Mesenteric fat pad (tissue), 1 donor: Measurements from ENCODE around the gene FGF3. TPM values are rescaled to one million over a fixed set of nuclear protein-coding genes. Genes with fewer than 3 reads are reported as not detected.
"Not testable (repeated sequence)": the region's sequence is repeated elsewhere in the genome, so short reads cannot be mapped to it uniquely, and the experiment has no call there.

Experiments used
- DNase-seq: peaks from one replicate; pipeline ENCODE4 v3.0.0-alpha.2; 2020; ENCODE audit warnings: low spot score
- total RNA-seq: library from RNA; stranded (reverse); fragmentation: NEBNext Ultra II Directional; extraction: Animal tissue kit (Norgen Biotek cat#: 25700); gene quantifications from one replicate; pipeline ENCODE4 v1.2.1, GENCODE V29; 2021
- donor health status: DM: yes; HTN: yes; CAD: no.

FGF3 gene
- total RNA-seq, 1 donor from 2014 or later, result not detected

DNA sequence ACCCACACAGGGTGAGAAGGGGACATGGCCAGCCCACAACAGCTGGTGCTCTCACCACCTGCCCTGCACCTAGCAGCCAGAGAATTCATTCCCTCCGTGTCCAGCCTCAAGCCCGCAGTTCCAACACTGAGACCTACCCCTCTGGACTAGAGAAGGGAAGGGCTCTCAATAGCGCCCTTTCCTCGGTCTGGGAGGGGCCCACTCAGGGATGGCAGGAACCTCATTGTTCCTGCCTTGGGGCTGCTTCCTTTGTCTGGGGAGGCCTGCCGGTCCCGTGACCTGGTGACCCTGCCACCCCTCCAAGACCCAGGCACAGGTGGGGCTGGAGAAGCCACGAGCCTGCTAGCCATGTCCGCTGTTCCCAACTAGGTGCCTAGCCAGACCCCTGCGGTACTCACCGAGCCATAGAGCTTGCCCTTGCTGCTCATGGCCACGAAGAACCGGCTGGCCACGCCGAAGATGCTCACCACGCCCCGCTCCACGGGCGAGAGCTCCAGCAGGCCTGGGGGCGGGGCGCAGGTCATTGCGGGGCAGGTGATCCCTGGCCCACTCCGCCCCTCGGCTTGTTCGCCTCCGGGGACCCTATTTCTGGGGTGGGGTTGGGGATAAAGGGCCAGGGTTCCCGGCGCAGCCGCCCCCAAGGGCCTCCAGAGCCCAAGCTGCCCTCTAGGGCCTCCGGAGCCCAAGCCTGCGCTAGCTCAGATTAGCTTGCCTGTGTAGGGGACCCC lies 45.4 kb downstream of the FGF3 start:
- DNase-seq, result no peak

DNA sequence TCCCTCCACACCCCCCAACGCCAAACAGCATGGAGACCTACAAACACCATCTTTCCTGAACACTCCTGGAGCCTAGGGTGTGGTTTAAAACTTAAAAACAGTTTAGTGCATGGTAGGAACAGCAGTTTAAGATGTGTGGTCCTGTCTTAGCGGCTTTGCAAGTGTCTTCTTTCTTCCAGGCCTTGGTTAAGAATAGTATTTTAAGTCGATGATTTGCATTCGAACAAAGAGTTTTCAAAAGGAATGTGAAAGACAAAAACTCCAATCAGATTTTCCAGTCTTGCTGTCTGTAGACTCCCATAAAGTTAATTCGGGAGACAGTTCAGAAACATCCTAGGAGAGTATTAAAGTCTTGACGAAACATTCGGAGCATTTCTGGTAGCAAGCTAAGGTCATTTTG lies 47.8 kb downstream of the FGF3 start:
- no peak for DNase-seq

DNA sequence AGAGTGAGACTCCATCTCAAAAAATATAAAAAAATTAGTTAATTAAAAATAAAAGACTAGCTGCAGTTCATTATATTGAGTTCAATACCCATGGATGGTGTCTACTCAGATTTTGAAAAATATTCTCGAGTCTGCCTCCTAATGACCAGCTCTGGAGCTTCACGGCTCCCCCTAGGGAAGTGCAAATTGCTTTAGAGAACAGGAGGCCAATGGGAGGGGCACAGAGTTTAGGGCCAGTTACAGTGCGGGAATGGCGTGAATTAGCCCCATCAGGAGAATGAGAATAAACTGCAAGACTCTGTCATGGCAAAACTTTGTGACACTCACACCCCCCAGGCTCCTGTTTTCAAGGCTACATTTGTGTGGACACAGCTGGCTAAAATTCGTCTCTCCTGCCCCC lies 48.7 kb downstream of the FGF3 start:
- DNase-seq, result no peak

DNA sequence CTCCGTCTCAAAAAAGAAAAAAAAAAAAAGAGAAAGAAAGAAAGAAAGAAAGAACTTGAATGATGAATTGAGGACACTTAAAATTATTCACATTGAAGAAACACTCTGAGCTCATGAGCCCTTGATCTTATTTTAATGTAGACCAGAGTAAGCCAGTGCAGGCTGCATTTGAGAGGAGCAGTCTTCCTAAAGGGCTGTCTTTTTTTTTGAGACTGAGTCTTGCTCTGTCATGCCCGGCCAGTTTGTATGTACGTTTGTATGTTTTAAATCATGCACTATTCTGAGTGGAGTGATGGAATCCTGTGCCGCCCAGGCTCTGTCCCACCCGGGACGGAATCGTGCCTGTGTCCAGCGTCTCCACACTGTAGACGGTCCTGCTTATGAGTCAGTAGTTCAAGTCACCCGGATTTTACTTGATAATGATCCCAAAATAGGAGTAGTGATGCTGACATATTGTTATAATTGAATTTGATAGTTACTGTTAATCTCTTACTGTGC lies 53.7 kb downstream of the FGF3 start:
- no peak for DNase-seq

- not testable (repeated sequence) for DNase-seq
These were observed 54.3 kb downstream of the FGF3 start for GRCh38 chr11:69764918-69765317.

- DNase-seq, result no peak
These were observed 58.9 kb downstream of the FGF3 start for GRCh38 chr11:69760319-69760718.

Other genes starting within 250 kb of the FGF3 start
- 788 TPM for gene CCND1, start 178.3 kb downstream of the FGF3 start, total RNA-seq
- 19.2 TPM for gene LTO1, start 144.1 kb downstream of the FGF3 start, total RNA-seq
- not detected for gene FGF19, start 115.4 kb downstream of the FGF3 start, total RNA-seq
- not detected for gene FGF4, start 44.1 kb downstream of the FGF3 start, total RNA-seq